Nephron (organoid): ENCODE data around the gene FKRP.

Source experiments
- H3K27ac Mint-ChIP-seq, 3 experiments: 2 replicates each; pipeline ENCODE4 v1.8.0; 2020; ENCODE audit warnings: mixed read lengths in 3 of 3, mild to moderate bottlenecking in 2 of 3, moderate library complexity in 1 of 3
- H3K27me3 Mint-ChIP-seq: 2 replicates; pipeline ENCODE4 v1.8.0; 2021; ENCODE audit warnings: low read depth, mild to moderate bottlenecking, moderate library complexity, mixed read lengths
- H3K36me3 Mint-ChIP-seq: 2 replicates; pipeline ENCODE4 v1.8.0; 2020; ENCODE audit warnings: low read depth, mixed read lengths
- H3K4me1 Mint-ChIP-seq: 2 replicates; pipeline ENCODE4 v1.8.0; 2020; ENCODE audit warnings: mixed read lengths
- H3K4me3 Mint-ChIP-seq, 3 experiments: 2 replicates each; pipeline ENCODE4 v1.8.0; 2020; ENCODE audit warnings: mild to moderate bottlenecking in 3 of 3, mixed read lengths in 3 of 3, moderate library complexity in 2 of 3
- H3K9me3 Mint-ChIP-seq: 2 replicates; pipeline ENCODE4 v1.8.0; 2020; ENCODE audit warnings: mixed read lengths
- TF ChIP-seq, protein P1 (sequence below), 3 experiments: fragments of 200-600 bp; sonication (generic); IDR thresholded peaks; one replicate each; pipeline ENCODE4 v1.5.0; 2021; ENCODE audit warnings: antibody characterized with exemption in 3 of 3; ENCODE audit not compliant: unreplicated experiment in 3 of 3

FKRP gene

DNA sequence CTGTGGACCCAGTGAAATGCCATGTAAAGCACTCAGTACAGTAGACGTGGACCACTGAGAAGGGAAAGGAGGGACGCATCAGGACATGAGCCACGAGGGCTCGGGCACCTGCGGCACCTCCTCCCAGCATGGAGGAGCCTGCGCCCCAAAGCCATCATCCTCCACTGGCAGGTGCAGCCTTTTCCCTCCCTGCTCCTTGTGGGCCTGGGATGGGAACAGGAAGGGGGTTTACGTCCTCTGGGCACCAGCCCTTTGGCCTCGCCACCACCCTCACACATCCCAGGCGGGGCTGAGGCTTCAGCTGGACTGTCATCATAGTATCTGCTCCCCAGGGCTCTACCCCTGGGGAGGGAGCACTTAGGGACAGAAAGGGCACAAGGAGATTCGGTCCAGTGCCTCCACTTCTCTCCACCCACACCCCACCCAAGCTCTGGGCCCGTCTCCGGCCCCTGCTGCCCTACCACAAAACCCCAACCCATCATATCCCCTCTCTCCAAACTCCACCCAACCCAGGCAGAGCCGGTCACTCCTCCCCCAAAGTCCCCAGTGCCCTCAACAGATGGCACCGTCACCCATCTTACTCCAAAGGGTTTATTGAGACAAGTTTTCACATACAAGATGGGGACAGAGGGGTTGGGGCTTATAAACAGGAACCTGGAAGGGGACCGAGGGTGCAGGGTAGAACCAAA, 26.8 kb upstream of the FKRP start:
- H3K4me1 Mint-ChIP-seq = peaks cover 9% of the 10 kb centered on the region

DNA sequence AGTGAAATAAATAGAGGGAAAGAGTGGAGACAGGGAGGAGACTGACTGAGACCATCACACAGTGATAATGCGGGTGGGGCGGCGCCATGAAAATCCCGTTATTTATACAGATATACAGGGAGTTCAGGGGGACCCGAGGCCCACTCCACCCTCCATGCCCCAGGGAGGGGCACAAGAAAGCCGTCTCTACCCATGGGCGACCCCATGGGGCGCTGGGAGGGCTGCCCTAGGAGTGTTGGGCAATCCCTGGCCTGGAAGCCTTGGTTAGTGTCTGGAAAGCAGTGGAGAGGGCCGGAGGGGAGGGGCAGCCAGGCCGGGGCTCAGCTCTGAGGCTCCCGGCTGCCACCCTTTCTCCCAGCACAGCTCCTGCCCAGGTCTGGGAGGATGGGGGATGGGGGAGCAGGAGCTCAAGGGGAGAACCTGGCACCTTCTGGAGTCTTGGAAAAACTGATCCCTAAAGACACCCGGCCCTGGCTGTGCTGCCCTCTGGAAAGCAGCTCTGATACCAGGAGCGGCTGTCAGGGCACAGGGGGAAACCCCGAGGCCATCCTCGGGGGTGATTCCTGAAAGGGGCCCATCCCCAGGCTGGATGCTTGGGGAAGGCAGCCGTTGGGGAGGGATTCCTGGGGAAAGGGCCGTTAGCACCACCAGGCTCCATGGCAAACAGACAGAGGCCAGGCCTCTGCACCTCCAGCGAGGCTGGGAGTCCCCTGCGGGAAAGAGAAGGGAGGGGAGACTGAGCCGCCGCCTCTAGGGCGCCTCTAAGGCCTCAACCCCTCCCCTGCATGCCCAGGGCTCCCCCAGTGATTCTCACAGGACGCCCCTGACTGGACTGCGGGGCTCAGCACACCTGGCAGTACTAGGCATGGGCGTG, 26.0 kb upstream of the FKRP start:
- Mint-ChIP-seq H3K4me1 (peaks cover 9% of the 10 kb centered on the region), H3K27me3 (no peaks in the 10 kb centered on the region), H3K9me3 (no peaks in the 10 kb centered on the region), H3K27ac (peak overlapping the region in 1 of 3 experiments; percentile 42), H3K36me3 (peaks cover 21% of the 10 kb centered on the region), H3K4me3 (peak overlapping the region in 2 of 3 experiments; percentile 3 to 57)
- TF ChIP-seq, protein P1, sequence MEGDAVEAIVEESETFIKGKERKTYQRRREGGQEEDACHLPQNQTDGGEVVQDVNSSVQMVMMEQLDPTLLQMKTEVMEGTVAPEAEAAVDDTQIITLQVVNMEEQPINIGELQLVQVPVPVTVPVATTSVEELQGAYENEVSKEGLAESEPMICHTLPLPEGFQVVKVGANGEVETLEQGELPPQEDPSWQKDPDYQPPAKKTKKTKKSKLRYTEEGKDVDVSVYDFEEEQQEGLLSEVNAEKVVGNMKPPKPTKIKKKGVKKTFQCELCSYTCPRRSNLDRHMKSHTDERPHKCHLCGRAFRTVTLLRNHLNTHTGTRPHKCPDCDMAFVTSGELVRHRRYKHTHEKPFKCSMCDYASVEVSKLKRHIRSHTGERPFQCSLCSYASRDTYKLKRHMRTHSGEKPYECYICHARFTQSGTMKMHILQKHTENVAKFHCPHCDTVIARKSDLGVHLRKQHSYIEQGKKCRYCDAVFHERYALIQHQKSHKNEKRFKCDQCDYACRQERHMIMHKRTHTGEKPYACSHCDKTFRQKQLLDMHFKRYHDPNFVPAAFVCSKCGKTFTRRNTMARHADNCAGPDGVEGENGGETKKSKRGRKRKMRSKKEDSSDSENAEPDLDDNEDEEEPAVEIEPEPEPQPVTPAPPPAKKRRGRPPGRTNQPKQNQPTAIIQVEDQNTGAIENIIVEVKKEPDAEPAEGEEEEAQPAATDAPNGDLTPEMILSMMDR (IDR thresholded peaks at IDR 0.05; ENCODE audit: unreplicated experiment in 3 of 3) = no peak

More for the DNA sequence above, 26.8 kb upstream of the FKRP start:
- Mint-ChIP-seq H3K27ac (peak overlapping the region in 1 of 3 experiments; percentile 42), H3K36me3 (peaks cover 16% of the 10 kb centered on the region), H3K9me3 (no peaks in the 10 kb centered on the region), H3K27me3 (no peaks in the 10 kb centered on the region), H3K4me3 (peak overlapping the region; percentile 47 to 97 (median 66))
- TF ChIP-seq, protein P1 (IDR thresholded peaks at IDR 0.05; ENCODE audit: unreplicated experiment in 3 of 3) = no peak

DNA sequence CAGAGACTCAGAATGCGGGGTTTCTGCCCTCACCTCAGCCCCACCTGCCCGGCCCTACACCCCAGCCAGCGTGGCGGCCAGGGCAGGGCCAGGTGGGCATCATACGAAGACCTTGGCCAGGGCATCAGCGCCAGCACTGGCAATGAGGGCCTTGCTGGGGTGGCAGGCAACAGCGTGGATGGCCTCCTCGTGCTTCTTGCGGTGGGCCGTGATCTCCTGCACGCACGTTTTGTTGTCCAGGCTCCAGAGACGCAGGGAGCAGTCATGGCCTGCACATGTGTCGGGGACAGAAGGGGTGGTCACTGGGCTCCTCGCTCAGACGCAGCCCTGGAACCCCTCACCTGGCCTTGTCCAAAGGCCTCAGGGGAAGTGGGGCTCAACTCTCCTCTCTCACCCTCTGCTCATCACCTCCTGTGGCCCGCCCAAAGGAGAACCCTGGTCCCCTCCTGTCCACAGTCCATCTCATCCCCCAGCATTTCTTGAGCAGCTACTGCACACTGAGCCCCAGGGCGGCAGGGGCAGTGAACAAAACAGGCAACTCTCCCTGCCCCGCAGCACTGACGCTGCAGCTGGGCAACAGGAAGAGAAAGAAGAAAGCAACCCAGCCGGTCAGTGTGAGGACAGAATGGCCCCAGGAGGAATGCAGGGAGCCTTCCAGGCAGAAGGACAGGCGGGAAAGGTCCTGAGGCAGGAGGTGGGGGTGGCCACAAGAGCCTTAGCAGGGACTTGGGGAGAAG, 25.2 kb upstream of the FKRP start:
- Mint-ChIP-seq H3K27ac (peak overlapping the region in 1 of 3 experiments; percentile 57), H3K36me3 (peaks cover 24% of the 10 kb centered on the region), H3K4me3 (peak overlapping the region in 1 of 3 experiments; percentile 34), H3K4me1 (peaks cover 5% of the 10 kb centered on the region), H3K27me3 (no peaks in the 10 kb centered on the region), H3K9me3 (no peaks in the 10 kb centered on the region)
- TF ChIP-seq, protein P1 (IDR thresholded peaks at IDR 0.05; ENCODE audit: unreplicated experiment in 3 of 3) = no peak

DNA sequence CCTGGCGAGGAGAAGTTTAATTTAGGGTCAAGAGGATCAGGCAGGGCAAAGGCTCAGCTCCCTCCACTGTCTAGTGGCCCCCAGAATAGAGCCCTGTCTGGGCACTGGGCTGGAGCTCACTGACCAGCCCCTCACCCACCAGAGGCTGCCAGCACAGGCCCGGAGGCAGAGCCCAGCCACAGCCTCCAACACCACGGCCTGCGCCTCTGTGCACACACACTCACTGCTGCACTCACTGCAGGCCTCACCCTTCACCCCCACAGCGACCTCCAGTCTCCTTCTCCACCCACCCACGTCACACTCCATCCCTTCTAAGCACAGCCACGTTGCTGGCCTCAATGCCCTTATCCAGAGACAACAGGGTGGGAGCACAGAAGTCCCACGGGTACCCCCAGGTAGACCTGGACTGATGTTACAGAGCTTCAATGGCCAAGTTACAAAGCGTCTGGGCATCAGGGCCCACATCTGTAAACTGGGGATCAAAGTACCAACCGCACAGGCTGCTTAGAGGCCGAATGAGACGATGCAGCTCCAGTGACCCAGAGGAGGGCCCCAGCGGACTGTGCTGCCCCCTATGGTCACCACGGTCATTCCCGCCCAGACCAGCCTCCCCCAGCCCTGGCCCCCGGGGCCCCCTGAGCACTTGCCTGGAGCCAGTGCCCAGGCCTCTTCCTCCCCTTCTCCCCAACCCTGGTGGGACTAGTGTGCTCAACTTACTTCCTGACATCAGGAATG, 24.4 kb upstream of the FKRP start:
- no peak overlapping the region for H3K27ac Mint-ChIP-seq
- peaks cover 31% of the 10 kb centered on the region for H3K36me3 Mint-ChIP-seq
- TF ChIP-seq, protein P1 (IDR thresholded peaks at IDR 0.05; ENCODE audit: unreplicated experiment in 3 of 3) = peak in 1 of 3 experiments; percentile 34
- H3K27me3 Mint-ChIP-seq = no peaks in the 10 kb centered on the region
- no peaks in the 10 kb centered on the region for H3K9me3 Mint-ChIP-seq
- no peak overlapping the region for H3K4me3 Mint-ChIP-seq
- H3K4me1 Mint-ChIP-seq = peaks cover 12% of the 10 kb centered on the region

DNA sequence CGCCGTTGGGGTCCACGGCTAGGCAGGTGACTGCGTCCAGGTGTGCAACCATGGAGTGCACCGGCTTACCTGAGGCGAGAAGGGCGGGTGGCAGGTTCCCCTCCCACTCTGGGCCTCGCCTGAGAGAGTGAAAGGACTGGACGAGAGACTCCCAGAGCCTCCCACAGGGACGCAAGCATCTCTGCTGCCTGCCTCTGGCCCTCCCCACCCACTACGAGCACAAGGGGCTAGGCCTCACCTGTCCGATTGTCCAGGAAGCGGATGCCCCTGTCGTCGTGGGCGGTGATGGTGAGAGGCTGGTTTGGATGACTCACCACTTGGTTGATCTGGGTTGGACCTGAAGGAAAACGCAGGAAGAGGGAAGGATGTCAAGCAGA, 23.9 kb upstream of the FKRP start:
- Mint-ChIP-seq H3K4me1 (peaks cover 12% of the 10 kb centered on the region), H3K9me3 (no peaks in the 10 kb centered on the region), H3K27ac (peak overlapping the region in 1 of 3 experiments; percentile 7), H3K4me3 (no peak overlapping the region), H3K36me3 (peaks cover 35% of the 10 kb centered on the region), H3K27me3 (no peaks in the 10 kb centered on the region)
- TF ChIP-seq, protein P1 (IDR thresholded peaks at IDR 0.05; ENCODE audit: unreplicated experiment in 3 of 3) = no peak
